Measurements from ENCODE around the gene CFD. TPM values are rescaled to one million over a fixed set of nuclear protein-coding genes. Genes with fewer than 3 reads are reported as not detected.
A peak's percentile ranks its signal among the peaks of the same experiment; 100 is the strongest.

Gene CFD
- total RNA-seq, 6 donors from 2014 or later, result 101 to 393 (median 259) TPM

DNA sequence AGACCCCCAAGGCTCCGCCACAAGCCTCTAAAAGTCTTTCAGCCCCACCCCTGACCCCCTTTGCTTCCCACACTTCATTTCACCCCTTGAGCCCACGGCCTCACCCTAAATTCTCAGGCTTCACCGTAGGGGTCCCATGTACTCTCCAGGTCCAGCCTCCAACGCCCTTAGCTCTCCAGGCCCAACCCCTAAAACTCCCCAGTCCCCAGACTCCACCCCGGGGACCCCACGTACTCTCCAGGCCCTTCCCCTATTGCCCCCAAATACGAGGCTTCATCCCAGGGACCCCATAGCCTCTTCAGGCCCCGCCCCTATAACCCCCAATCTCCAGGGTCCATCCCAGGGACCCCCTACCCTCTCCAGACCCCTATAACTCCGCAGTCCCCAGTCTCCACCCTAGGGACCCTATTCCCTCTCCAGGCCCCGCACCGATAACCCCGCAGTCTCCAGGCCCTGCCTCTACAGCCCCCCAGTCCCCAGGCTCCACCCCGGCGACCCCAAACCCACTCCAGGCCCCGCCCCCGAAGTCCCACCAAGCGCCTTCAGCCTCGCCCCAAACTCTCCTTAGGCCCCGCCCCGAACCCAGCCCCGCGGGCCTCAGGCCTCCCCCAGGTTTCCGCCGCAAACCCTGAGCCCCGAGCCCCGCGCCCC lies 32.9 kb downstream of the CFD start:
- WGBS, 2 donors, result 7 to 8% methylated on average over 20 to 27 of the region's 27 CpGs
- no peaks in the 10 kb centered on the region for H3K27me3 ChIP-seq
- no peak for TF ChIP-seq EP300 (IDR thresholded peaks at IDR 0.05)
- TF ChIP-seq POLR2A (IDR thresholded peaks at IDR 0.05), result no peak
- TF ChIP-seq POLR2AphosphoS5 (IDR thresholded peaks at IDR 0.05), result no peak
- TF ChIP-seq CTCF (IDR thresholded peaks at IDR 0.05), result no peak
- no peak for DNase-seq
- H3K9me3 ChIP-seq, result no peaks in the 10 kb centered on the region
- H3K27ac ChIP-seq, result peak overlapping the region; percentile 89 to 95 (median 92)
- ATAC-seq (ENCODE audit: low FRiP score in 2 of 2), result no peak
- peaks cover 7 to 20% (median 18%) of the 10 kb centered on the region in 4 donors for H3K4me1 ChIP-seq
- peaks cover 0 to 43% (median 23%) of the 10 kb centered on the region in 4 donors for H3K36me3 ChIP-seq
- peak overlapping the region; percentile 68 to 95 (median 80) for H3K4me3 ChIP-seq

GRCh38 chr19:892894-893689 lies 33.6 kb downstream of the CFD start, which contains the start of the genes MED16 and RNU6-9:
Gene MED16 (minus strand): TSS chr19:893187. CDS start chr19:891131, 2,056 bp downstream.
Gene RNU6-9 (plus strand): TSS chr19:893484.
- H3K4me3 ChIP-seq, result peak within 1 kb of the TSS; percentile 68 to 95 (median 80)
- H3K27ac ChIP-seq, result peak within 1 kb of the TSS; percentile 89 to 95 (median 92)
- 1 to 2% methylated on average over 16 to 37 of the region's 69 CpGs for WGBS, 2 donors
- peaks cover 0 to 37% (median 22%) of the 10 kb centered on the region in 4 donors for H3K36me3 ChIP-seq
- H3K4me1 ChIP-seq, result peaks cover 7 to 20% (median 18%) of the 10 kb centered on the region in 4 donors
- H3K27me3 ChIP-seq, result no peaks in the 10 kb centered on the region
- DNase-seq (peak; percentile 94 to 96), ATAC-seq (ENCODE audit: low FRiP score in 2 of 2) (peak; percentile 93 to 98)
- no peaks in the 10 kb centered on the region for H3K9me3 ChIP-seq
- TF ChIP-seq POLR2A (IDR thresholded peaks at IDR 0.05) (peak in 1 of 4 donors; percentile 75), EP300 (IDR thresholded peaks at IDR 0.05) (no peak), POLR2AphosphoS5 (IDR thresholded peaks at IDR 0.05) (peak; percentile 65 to 86), CTCF (IDR thresholded peaks at IDR 0.05) (peak in 1 of 6 experiments; percentile 18)

- Histone ChIP-seq H3K4me3 (no peak overlapping the region), H3K27ac (no peak overlapping the region), H3K27me3 (no peaks in the 10 kb centered on the region), H3K9me3 (no peaks in the 10 kb centered on the region), H3K4me1 (peaks cover 3 to 14% (median 12%) of the 10 kb centered on the region in 4 donors), H3K36me3 (peaks cover 0 to 33% (median 24%) of the 10 kb centered on the region in 4 donors)
- ATAC-seq (ENCODE audit: low FRiP score in 2 of 2) (no peak), DNase-seq (peak in 1 of 2 donors; percentile 27)
- TF ChIP-seq POLR2AphosphoS5 (IDR thresholded peaks at IDR 0.05), result no peak
- no peak for TF ChIP-seq POLR2A (IDR thresholded peaks at IDR 0.05)
- no peak for TF ChIP-seq CTCF (IDR thresholded peaks at IDR 0.05)
- no peak for TF ChIP-seq EP300 (IDR thresholded peaks at IDR 0.05)
- 91 to 95% methylated on average over 9 to 10 of the region's 10 CpGs for WGBS, 2 donors
Measured at GRCh38 chr19:896434-896833, 37.0 kb downstream of the CFD start.

- no peaks in the 10 kb centered on the region for H3K9me3 ChIP-seq
- no peaks in the 10 kb centered on the region for H3K27me3 ChIP-seq
- 88 to 95% methylated on average over 11 of the region's 11 CpGs for WGBS, 2 donors
- TF ChIP-seq CTCF (IDR thresholded peaks at IDR 0.05), result no peak
- TF ChIP-seq POLR2AphosphoS5 (IDR thresholded peaks at IDR 0.05), result no peak
- TF ChIP-seq POLR2A (IDR thresholded peaks at IDR 0.05), result no peak
- no peak for TF ChIP-seq EP300 (IDR thresholded peaks at IDR 0.05)
- H3K27ac ChIP-seq, result no peak overlapping the region
- ATAC-seq (ENCODE audit: low FRiP score in 2 of 2), result no peak
- no peak overlapping the region for H3K4me3 ChIP-seq
- peaks cover 0 to 39% (median 30%) of the 10 kb centered on the region in 4 donors for H3K36me3 ChIP-seq
- DNase-seq, result no peak
- peaks cover 1 to 10% (median 9%) of the 10 kb centered on the region in 4 donors for H3K4me1 ChIP-seq
Measured at GRCh38 chr19:896999-897398, 37.5 kb downstream of the CFD start.
